Smooth muscle cell (in vitro differentiated cells): ENCODE results near the gene ALDH1L2. TPM values are rescaled to one million over a fixed set of nuclear protein-coding genes. Genes with fewer than 3 reads are reported as not detected.

Experiments used
- DNase-seq: peaks from one replicate; lab custom pipeline; 2025; ENCODE audit not compliant: unreplicated experiment; lab: John Stamatoyannopoulos, UW
- H2AFZ ChIP-seq: fragments of 200-600 bp; sonication (generic); 2 replicates; pipeline ENCODE4 v1.6.0; 2016; ENCODE audit warnings: antibody characterized with exemption, low read depth, mild to moderate bottlenecking
- H3F3A ChIP-seq: fragments of 200-600 bp; sonication (generic); 2 replicates; pipeline ENCODE4 v1.6.0; 2017; ENCODE audit warnings: antibody characterized with exemption, low read depth
- H3K27ac ChIP-seq: fragments of 200-600 bp; sonication (generic); 2 replicates; pipeline ENCODE4 v1.5.1; 2016; ENCODE audit warnings: low read depth, mild to moderate bottlenecking
- H3K27me3 ChIP-seq: fragments of 200-600 bp; sonication (generic); 2 replicates; pipeline ENCODE4 v1.6.1; 2016; ENCODE audit warnings: low read depth, mild to moderate bottlenecking
- H3K36me3 ChIP-seq: fragments of 200-600 bp; sonication (generic); 2 replicates; pipeline ENCODE4 v1.5.1; 2016; ENCODE audit warnings: low read depth
- H3K4me1 ChIP-seq: fragments of 200-600 bp; sonication (generic); 2 replicates; pipeline ENCODE4 v1.5.1; 2016; ENCODE audit warnings: low read depth
- H3K4me2 ChIP-seq: fragments of 200-600 bp; sonication (generic); 2 replicates; pipeline ENCODE4 v1.6.0; 2016; ENCODE audit warnings: mild to moderate bottlenecking
- H3K4me3 ChIP-seq: fragments of 200-600 bp; sonication (generic); 2 replicates; pipeline ENCODE4 v1.5.1; 2016; ENCODE audit warnings: mild to moderate bottlenecking
- H3K79me2 ChIP-seq: fragments of 200-600 bp; sonication (generic); 2 replicates; pipeline ENCODE4 v1.6.0; 2016; ENCODE audit warnings: low read depth, mild to moderate bottlenecking
- H3K9ac ChIP-seq: fragments of 200-600 bp; sonication (generic); 2 replicates; pipeline ENCODE4 v1.6.0; 2016; ENCODE audit warnings: low read depth
- H3K9me3 ChIP-seq: fragments of 200-600 bp; sonication (generic); replicated peaks from 2 replicates; pipeline ENCODE4 v1.5.1; 2016; ENCODE audit warnings: low read depth
- H4K20me1 ChIP-seq: fragments of 200-600 bp; sonication (generic); 2 replicates; pipeline ENCODE4 v1.6.0; 2016; ENCODE audit warnings: low read depth
- WGBS: methylation state at CpG from one replicate; pipeline ENCODE4 v1.1.7; 2016; ENCODE audit warnings: low lambda C conversion rate; 5-methylcytosine and 5-hydroxymethylcytosine counted together
- polyA plus RNA-seq: library from polyadenylated mRNA; unstranded; fragments of >200 nt; fragmentation: Nextera tagmentation; extraction: Ambion mirVana; gene quantifications from 2 replicates; pipeline ENCODE4 v1.2.1, GENCODE V29; 2016
- total RNA-seq: library from RNA; depleted of rRNA; stranded (reverse); fragments of >200 nt; gene quantifications from 2 replicates; pipeline ENCODE4 v1.2.3, GENCODE V29; 2014
- TF ChIP-seq, protein P1 (sequence below): fragments of 200-600 bp; sonication (generic); IDR thresholded peaks from 2 replicates; pipeline ENCODE4 v1.5.1; 2017; ENCODE audit warnings: borderline replicate concordance, mild to moderate bottlenecking, antibody characterized with exemption; ENCODE audit not compliant: insufficient read depth, poor library complexity, severe bottlenecking

ALDH1L2 gene
- total and polyA plus RNA-seq, 2 experiments from 2014 or later, result 25.3 to 28.1 TPM

DNA sequence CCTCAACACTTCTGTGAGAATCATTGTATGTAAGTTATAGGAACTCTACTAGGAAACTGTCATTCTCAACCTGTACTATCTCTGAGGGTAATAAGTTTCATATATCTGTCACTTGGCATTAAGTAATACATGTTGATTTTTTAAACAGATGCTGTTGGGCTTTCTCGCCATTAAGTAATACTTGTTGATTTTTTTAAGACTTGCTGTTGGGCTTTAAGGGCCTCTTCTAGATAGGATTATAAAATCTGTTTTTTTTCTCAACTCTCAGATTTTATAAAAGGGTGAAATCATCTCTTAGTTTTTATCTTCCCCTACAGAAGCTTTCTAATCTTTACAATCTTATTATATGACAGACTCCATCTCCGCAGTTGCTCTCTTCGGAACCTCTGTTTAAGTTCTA is 28.8 kb upstream of the ALDH1L2 start:
- no peak overlapping the region for H3K4me2 ChIP-seq
- peaks cover 73% of the 10 kb centered on the region for H3K79me2 ChIP-seq
- no peaks in the 10 kb centered on the region for H3K27me3 ChIP-seq
- H3K9ac ChIP-seq, result no peak overlapping the region
- no peaks in the 10 kb centered on the region for H3K9me3 ChIP-seq
- H3K36me3 ChIP-seq, result peaks cover 22% of the 10 kb centered on the region
- TF ChIP-seq, protein P1, sequence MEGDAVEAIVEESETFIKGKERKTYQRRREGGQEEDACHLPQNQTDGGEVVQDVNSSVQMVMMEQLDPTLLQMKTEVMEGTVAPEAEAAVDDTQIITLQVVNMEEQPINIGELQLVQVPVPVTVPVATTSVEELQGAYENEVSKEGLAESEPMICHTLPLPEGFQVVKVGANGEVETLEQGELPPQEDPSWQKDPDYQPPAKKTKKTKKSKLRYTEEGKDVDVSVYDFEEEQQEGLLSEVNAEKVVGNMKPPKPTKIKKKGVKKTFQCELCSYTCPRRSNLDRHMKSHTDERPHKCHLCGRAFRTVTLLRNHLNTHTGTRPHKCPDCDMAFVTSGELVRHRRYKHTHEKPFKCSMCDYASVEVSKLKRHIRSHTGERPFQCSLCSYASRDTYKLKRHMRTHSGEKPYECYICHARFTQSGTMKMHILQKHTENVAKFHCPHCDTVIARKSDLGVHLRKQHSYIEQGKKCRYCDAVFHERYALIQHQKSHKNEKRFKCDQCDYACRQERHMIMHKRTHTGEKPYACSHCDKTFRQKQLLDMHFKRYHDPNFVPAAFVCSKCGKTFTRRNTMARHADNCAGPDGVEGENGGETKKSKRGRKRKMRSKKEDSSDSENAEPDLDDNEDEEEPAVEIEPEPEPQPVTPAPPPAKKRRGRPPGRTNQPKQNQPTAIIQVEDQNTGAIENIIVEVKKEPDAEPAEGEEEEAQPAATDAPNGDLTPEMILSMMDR, result no peak
- DNase-seq, result no peak
- H3F3A ChIP-seq, result peaks cover 6% of the 10 kb centered on the region
- H4K20me1 ChIP-seq, result peaks cover 81% of the 10 kb centered on the region
- no peak overlapping the region for H2AFZ ChIP-seq
- no peak overlapping the region for H3K4me3 ChIP-seq
- no peak overlapping the region for H3K27ac ChIP-seq
- WGBS, result 76% methylated on average over 3 of the region's 3 CpGs
- peaks cover 26% of the 10 kb centered on the region for H3K4me1 ChIP-seq

- Histone ChIP-seq H3K9ac (no peak overlapping the region), H3K27ac (peak overlapping the region; percentile 91), H3K27me3 (no peaks in the 10 kb centered on the region), H3K36me3 (peaks cover 5% of the 10 kb centered on the region), H3K4me1 (peaks cover 31% of the 10 kb centered on the region), H3K79me2 (peaks cover 71% of the 10 kb centered on the region), H3K4me3 (peak overlapping the region; percentile 87), H3K9me3 (no peaks in the 10 kb centered on the region), H4K20me1 (peaks cover 76% of the 10 kb centered on the region), H3K4me2 (peak overlapping the region; percentile 86), H2AFZ (no peak overlapping the region), H3F3A (peaks cover 6% of the 10 kb centered on the region)
- TF ChIP-seq, protein P1, result no peak
- no peak for DNase-seq
- 60% methylated on average over 4 of the region's 4 CpGs for WGBS
Measured at GRCh38 chr12:105110851-105111250, 26.6 kb upstream of the ALDH1L2 start.

DNA sequence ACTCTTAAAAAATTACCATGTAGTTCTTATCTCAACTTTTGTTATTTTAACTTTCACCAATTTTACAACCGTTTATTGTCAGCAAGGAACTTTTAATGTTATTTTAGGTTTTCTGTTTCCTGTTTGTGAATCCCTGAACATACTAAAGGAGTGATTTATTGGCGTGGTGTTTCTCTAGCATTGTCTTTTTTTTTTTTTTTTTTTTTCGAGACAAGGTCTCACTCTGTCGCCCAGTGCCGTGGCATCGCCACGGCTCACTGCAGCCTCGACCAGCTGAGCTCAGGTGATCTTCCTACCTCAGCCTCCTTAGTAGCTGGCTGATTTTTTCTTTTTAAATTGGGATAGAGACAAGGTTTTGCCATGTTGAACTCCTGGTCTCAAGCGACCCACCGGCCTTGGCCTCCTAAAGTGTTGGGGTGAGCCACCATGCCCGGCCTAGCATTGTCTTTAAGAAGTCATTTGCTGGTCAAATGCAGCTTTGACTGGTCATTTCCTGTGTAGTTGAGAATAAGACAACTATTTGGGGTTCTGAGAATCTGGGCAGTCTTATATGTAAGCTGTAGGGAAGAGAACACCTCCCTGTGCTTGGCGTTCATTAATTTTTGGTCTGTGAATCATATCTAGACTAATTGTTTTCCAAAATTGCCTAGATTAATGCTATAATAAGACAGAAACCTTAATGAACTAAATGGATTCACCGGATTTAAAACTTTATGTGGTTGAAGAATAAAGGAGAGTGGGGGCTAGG is 25.4 kb upstream of the ALDH1L2 start:
- Histone ChIP-seq H4K20me1 (peaks cover 65% of the 10 kb centered on the region), H3K27me3 (no peaks in the 10 kb centered on the region), H3K4me1 (peaks cover 31% of the 10 kb centered on the region), H3F3A (peaks cover 6% of the 10 kb centered on the region), H2AFZ (no peak overlapping the region), H3K36me3 (no peaks in the 10 kb centered on the region), H3K9ac (peak overlapping the region; percentile 63), H3K79me2 (peaks cover 65% of the 10 kb centered on the region), H3K4me3 (peak overlapping the region; percentile 87), H3K27ac (peak overlapping the region; percentile 91), H3K4me2 (peak overlapping the region; percentile 86), H3K9me3 (no peaks in the 10 kb centered on the region)
- DNase-seq, result no peak
- 17% methylated on average over 13 of the region's 13 CpGs for WGBS
- TF ChIP-seq, protein P1, result no peak
